Esophagus muscularis mucosa (tissue), 4 donors: ENCODE measurements around the gene RHD. TPM values are rescaled to one million over a fixed set of nuclear protein-coding genes. Genes with fewer than 3 reads are reported as not detected.

Experiments
- DNase-seq: peaks from one replicate; pipeline ENCODE4 v3.0.0-alpha.2; 2017; ENCODE audit errors: extremely low spot score
- H3K27ac ChIP-seq, 4 donors: fragments of 200-600 bp; sonication (generic); replicated peaks in 1 of 4; 1 replicate in 3 of 4; 2 replicates in 1 of 4; pipeline ENCODE4 v1.5.1; 2016 to 2019; ENCODE audit warnings: mild to moderate bottlenecking in 1 of 4
- H3K27me3 ChIP-seq, 4 donors: fragments of 200-600 bp; sonication (generic); one replicate each; pipeline versions ENCODE4 v1.5.1 to v1.6.0; 2016 to 2019
- H3K36me3 ChIP-seq, 4 donors: fragments of 200-600 bp; sonication (generic); one replicate each; pipeline ENCODE4 v1.5.1; 2016 to 2019
- H3K4me1 ChIP-seq, 4 donors: fragments of 200-600 bp; sonication (generic); one replicate each; pipeline ENCODE4 v1.5.1; 2016 to 2019
- H3K4me3 ChIP-seq, 4 donors: fragments of 200-600 bp; sonication (generic); 1 replicate in 2 of 4; 2 replicates in 2 of 4; pipeline ENCODE4 v1.5.1; 2016 to 2019; ENCODE audit warnings: mild to moderate bottlenecking in 4 of 4, moderate library complexity in 1 of 4
- H3K9me3 ChIP-seq, 4 donors: fragments of 200-600 bp; sonication (generic); 1 replicate in 3 of 4; 2 replicates in 1 of 4; pipeline ENCODE4 v1.5.1; 2016 to 2019
- EP300 ChIP-seq: sonication (generic); formaldehyde crosslinking; IDR thresholded peaks from one replicate; pipeline ENCODE4 v1.6.1; 2017; ENCODE audit warnings: antibody characterized with exemption
- POLR2A ChIP-seq: fragments of 450-650 bp; IDR thresholded peaks from one replicate; pipeline ENCODE4 v1.6.1; 2017; ENCODE audit warnings: antibody characterized with exemption, moderate library complexity, mild to moderate bottlenecking, low read depth
- POLR2AphosphoS5 ChIP-seq, 2 donors: sonication (generic); formaldehyde crosslinking; IDR thresholded peaks; one replicate each; pipeline ENCODE4 v1.6.1; 2017; ENCODE audit warnings: antibody characterized with exemption in 2 of 2
- WGBS: methylation state at CpG from one replicate; pipeline ENCODE4 v1.1.5; 2018; 5-methylcytosine and 5-hydroxymethylcytosine counted together
- intact Hi-C: fragments of 100-400 bp; cut with DNase I; formaldehyde crosslinking; loops from one replicate; pipeline ENCODE4 v1.15.1; 2023
- total RNA-seq, 4 donors: library from RNA; depleted of rRNA; stranded (reverse); fragments of >200 nt; gene quantifications; one replicate each; pipeline versions ENCODE4 v1.1.0 to v1.2.1, GENCODE V29; 2016
- TF ChIP-seq, protein P1 (sequence below), 3 experiments: fragments of 200-600 bp in 2 of 3; fragments of 450-650 bp in 1 of 3; sonication (generic) in 2 of 3; IDR thresholded peaks; one replicate each; pipeline ENCODE4 v1.5.1; 2017 to 2019; ENCODE audit warnings: antibody characterized with exemption in 3 of 3, mild to moderate bottlenecking in 2 of 3, moderate library complexity in 1 of 3

The RHD gene
- total RNA-seq, 4 donors from 2014 or later, result not detected

GRCh38 chr1:25243907-25244306, 28.4 kb upstream of the RHD start:
- Histone ChIP-seq H3K27me3 (peaks cover 0 to 3% (median 0%) of the 10 kb centered on the region in 4 donors), H3K36me3 (peaks cover 30 to 47% (median 41%) of the 10 kb centered on the region in 4 donors), H3K27ac (no peak overlapping the region), H3K4me1 (peaks cover 48 to 72% (median 61%) of the 10 kb centered on the region in 4 donors), H3K9me3 (no peaks in the 10 kb centered on the region), H3K4me3 (no peak overlapping the region)
- DNase-seq, result no peak
- TF ChIP-seq POLR2A (no peak), POLR2AphosphoS5 (IDR thresholded peaks at IDR 0.05) (no peak), EP300 (no peak)
- TF ChIP-seq, protein P1, sequence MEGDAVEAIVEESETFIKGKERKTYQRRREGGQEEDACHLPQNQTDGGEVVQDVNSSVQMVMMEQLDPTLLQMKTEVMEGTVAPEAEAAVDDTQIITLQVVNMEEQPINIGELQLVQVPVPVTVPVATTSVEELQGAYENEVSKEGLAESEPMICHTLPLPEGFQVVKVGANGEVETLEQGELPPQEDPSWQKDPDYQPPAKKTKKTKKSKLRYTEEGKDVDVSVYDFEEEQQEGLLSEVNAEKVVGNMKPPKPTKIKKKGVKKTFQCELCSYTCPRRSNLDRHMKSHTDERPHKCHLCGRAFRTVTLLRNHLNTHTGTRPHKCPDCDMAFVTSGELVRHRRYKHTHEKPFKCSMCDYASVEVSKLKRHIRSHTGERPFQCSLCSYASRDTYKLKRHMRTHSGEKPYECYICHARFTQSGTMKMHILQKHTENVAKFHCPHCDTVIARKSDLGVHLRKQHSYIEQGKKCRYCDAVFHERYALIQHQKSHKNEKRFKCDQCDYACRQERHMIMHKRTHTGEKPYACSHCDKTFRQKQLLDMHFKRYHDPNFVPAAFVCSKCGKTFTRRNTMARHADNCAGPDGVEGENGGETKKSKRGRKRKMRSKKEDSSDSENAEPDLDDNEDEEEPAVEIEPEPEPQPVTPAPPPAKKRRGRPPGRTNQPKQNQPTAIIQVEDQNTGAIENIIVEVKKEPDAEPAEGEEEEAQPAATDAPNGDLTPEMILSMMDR (IDR thresholded peaks at IDR 0.05), result no peak
- WGBS, result 55% methylated on average over 6 of the region's 6 CpGs
- intact Hi-C loops, result loop anchor here (10.0 kb wide), 1 partner anchor 561 kb away; the partner anchor contains the start of gene SELENON

DNA sequence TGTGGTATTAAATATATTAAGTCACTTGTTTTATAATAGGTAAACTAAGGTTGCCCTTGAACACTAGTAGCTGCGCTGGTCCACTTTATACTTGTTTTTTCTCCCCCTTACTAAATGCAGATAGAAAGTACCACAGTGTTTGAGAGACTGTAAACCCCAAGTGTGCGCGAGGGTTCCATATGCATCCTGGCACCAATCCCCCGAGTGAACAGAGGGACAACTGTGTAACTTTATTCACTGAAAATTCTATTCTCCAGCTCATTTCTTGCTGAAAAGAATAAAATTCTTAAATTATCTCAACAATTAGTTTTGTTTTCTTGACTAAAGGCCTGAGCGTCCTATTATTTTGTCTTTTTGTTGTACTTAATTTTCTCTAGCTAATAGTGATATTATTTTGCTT, 26.9 kb upstream of the RHD start:
- peaks cover 39 to 59% (median 50%) of the 10 kb centered on the region in 4 donors for H3K4me1 ChIP-seq
- TF ChIP-seq EP300 (no peak), POLR2AphosphoS5 (IDR thresholded peaks at IDR 0.05) (no peak), POLR2A (no peak)
- TF ChIP-seq, protein P1 (IDR thresholded peaks at IDR 0.05), result no peak
- H3K27me3 ChIP-seq, result peaks cover 0 to 3% (median 0%) of the 10 kb centered on the region in 4 donors
- 74% methylated on average over 5 of the region's 5 CpGs for WGBS
- peaks cover 30 to 47% (median 41%) of the 10 kb centered on the region in 4 donors for H3K36me3 ChIP-seq
- peak overlapping the region; percentile 84 to 91 (median 88) for H3K4me3 ChIP-seq
- no peaks in the 10 kb centered on the region for H3K9me3 ChIP-seq
- intact Hi-C loops, result loop anchor here (5.0 to 10.0 kb wide), 2 partner anchors 92 to 559 kb away; partner anchors contain the start of genes SELENON and TMEM50A
- DNase-seq, result no peak
- peak overlapping the region in 2 of 4 donors; percentile 99 for H3K27ac ChIP-seq

DNA sequence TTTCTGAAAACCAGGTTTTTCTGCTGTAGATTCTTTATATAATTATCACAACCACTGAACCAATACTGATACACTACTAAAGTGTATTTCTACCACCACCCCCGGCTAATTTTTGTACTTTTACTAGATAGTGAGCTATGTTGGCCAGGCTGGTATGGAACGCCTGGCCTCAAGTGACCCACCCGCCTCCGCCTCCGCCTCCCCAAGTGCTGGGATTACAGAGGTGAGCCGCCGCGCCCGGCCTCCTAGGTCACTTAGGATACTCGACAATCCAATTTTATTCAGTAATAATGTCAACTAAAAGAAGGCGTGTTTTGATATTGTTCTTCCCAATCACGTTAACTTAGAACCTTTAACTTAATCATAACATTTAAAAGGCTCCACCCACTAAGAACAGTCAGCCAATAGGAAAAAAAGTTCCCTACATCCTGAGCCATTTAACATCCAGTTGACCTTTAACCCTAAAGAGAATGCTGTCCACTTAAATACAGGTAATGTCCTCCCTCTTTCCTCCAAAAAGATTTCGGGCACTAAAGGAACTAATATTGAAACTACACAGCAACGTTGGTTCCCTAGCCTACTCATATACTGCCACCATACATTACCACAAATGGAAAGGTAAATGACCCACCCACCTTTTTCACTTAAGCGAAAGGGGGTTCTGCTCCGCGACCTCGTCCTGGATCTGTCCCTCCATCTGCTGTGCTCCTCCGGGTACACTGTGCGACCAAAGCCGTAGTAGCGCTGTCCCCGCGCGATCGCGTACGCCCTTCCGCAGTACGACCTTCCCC, 26.3 kb upstream of the RHD start:
- Histone ChIP-seq H3K27me3 (peaks cover 0 to 3% (median 0%) of the 10 kb centered on the region in 4 donors), H3K27ac (peak overlapping the region; percentile 99 to 100 (median 99)), H3K9me3 (no peaks in the 10 kb centered on the region), H3K4me1 (peaks cover 32 to 52% (median 43%) of the 10 kb centered on the region in 4 donors), H3K36me3 (peaks cover 30 to 45% (median 41%) of the 10 kb centered on the region in 4 donors), H3K4me3 (peak overlapping the region; percentile 84 to 91 (median 88))
- TF ChIP-seq POLR2AphosphoS5 (IDR thresholded peaks at IDR 0.05) (no peak), EP300 (no peak), POLR2A (no peak)
- TF ChIP-seq, protein P1 (IDR thresholded peaks at IDR 0.05), result no peak
- WGBS, result 32% methylated on average over 29 of the region's 30 CpGs
- intact Hi-C loops, result loop anchor here (5.0 to 10.0 kb wide), 2 partner anchors 91 to 559 kb away; partner anchors contain the start of genes SELENON and TMEM50A
- DNase-seq, result no peak

DNA sequence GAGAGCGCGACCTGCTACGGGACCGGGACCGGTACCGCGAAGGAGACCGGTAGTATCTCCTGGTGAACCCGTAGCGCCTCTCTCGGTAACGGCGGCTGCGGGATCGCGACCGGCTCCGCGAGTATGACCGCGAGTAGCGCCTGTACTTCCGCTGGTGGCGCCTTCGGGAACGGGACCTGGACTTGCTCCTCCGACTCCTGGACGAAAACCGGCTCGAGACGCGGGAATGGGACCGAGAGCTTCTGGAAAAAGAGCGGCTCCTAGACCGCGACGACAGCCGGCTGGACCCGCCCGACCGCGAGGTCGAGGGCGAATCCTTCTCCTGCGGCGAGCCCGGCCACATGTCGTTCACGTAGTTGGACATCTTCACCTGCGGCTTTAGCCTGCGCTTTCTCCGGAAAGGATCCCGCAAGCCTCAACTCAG, 25.7 kb upstream of the RHD start:
- WGBS, result 0% methylated on average over 8 of the region's 53 CpGs
- Histone ChIP-seq H3K9me3 (no peaks in the 10 kb centered on the region), H3K36me3 (peaks cover 30 to 39% (median 38%) of the 10 kb centered on the region in 4 donors), H3K4me3 (peak overlapping the region; percentile 84 to 91 (median 88)), H3K4me1 (peaks cover 28 to 46% (median 37%) of the 10 kb centered on the region in 4 donors), H3K27ac (peak overlapping the region; percentile 99 to 100 (median 99)), H3K27me3 (peaks cover 0 to 3% (median 0%) of the 10 kb centered on the region in 4 donors)
- intact Hi-C loops, result loop anchor here (5.0 to 10.0 kb wide), 2 partner anchors 91 to 558 kb away; partner anchors contain the start of genes SELENON and TMEM50A
- no peak for DNase-seq
- TF ChIP-seq POLR2AphosphoS5 (IDR thresholded peaks at IDR 0.05) (no peak), POLR2A (no peak), EP300 (no peak)
- TF ChIP-seq, protein P1 (IDR thresholded peaks at IDR 0.05), result peak in 1 of 3 experiments; percentile 5
